SK-N-SH treated with all-trans-retinoic acid at 6 μM for 48 hours (cell line): Measurements from ENCODE around the gene DHCR7.

Experiments
- BACH2 ChIP-seq: fragments of 250-450 bp; sonication (Bioruptor Pico); IDR thresholded peaks from 2 replicates; pipeline ENCODE4 v1.9.0; 2021; ENCODE audit warnings: mild to moderate bottlenecking, borderline replicate concordance
- CREB5 ChIP-seq: fragments of 250-450 bp; sonication (Bioruptor Pico); IDR thresholded peaks from 2 replicates; pipeline ENCODE4 v1.5.1; 2020; ENCODE audit warnings: low read depth, mild to moderate bottlenecking, moderate library complexity
- GLIS3 ChIP-seq: fragments of 250-450 bp; sonication (Bioruptor Pico); IDR thresholded peaks from 2 replicates; pipeline ENCODE4 v1.5.0; 2020; ENCODE audit warnings: mild to moderate bottlenecking, moderate library complexity
- ISL1 ChIP-seq: fragments of 250-450 bp; sonication (Bioruptor Pico); IDR thresholded peaks from 2 replicates; pipeline ENCODE4 v2.1.2; 2022; ENCODE audit warnings: mild to moderate bottlenecking, moderate library complexity
- OSR1 ChIP-seq: fragments of 250-450 bp; sonication (Bioruptor Pico); IDR thresholded peaks from 2 replicates; pipeline ENCODE4 v1.8.0; 2022; ENCODE audit warnings: moderate library complexity, mild to moderate bottlenecking, inconsistent platforms
- RARB ChIP-seq: fragments of 250-450 bp; sonication (Bioruptor Pico); IDR thresholded peaks from 2 replicates; pipeline ENCODE4 v1.8.0; 2021; ENCODE audit warnings: mild to moderate bottlenecking, moderate library complexity
- ZFP3 ChIP-seq: fragments of 250-450 bp; sonication (Bioruptor Pico); IDR thresholded peaks from 2 replicates; pipeline ENCODE4 v1.5.0; 2020; ENCODE audit warnings: mild to moderate bottlenecking, moderate library complexity
- ZNF70 ChIP-seq: fragments of 450-650 bp; formaldehyde crosslinking; IDR thresholded peaks from 2 replicates; pipeline ENCODE4 v1.5.0; 2020; ENCODE audit warnings: mild to moderate bottlenecking, moderate library complexity

- TF ChIP-seq ZFP3 (CRISPR knock-in tag) (no peak), ISL1 (CRISPR knock-in tag) (no peak), BACH2 (CRISPR knock-in tag) (no peak), OSR1 (CRISPR knock-in tag) (no peak), GLIS3 (CRISPR knock-in tag) (no peak), ZNF70 (CRISPR knock-in tag) (no peak), CREB5 (CRISPR knock-in tag) (no peak), RARB (no peak)
Measured at GRCh38 chr11:71496421-71496820, 48.2 kb upstream of the DHCR7 start.
